Measurements from ENCODE around the gene EMC6.

- TF ChIP-seq REST (IDR thresholded peaks at IDR 0.05; ENCODE audit: insufficient read depth in 1 of 2, low read depth in 2 of 2, low read length in 2 of 2), result no peak
- no peak for TF ChIP-seq POLR2AphosphoS5 (IDR thresholded peaks at IDR 0.05; ENCODE audit: low read depth, low read length)
- no peak for TF ChIP-seq TAF1 (IDR thresholded peaks at IDR 0.05; ENCODE audit: borderline replicate concordance, insufficient read depth, low read length)
- TF ChIP-seq SIN3A (IDR thresholded peaks at IDR 0.05; ENCODE audit: borderline replicate concordance, insufficient read depth, low read length), result no peak
- TF ChIP-seq FOXP2 (optimal IDR thresholded peaks at IDR 0.05; ENCODE audit: borderline replicate concordance, extremely low read depth, extremely low read length, insufficient read depth), result no peak
Observed at GRCh38 chr17:3692346-3692745, 23.7 kb downstream of the EMC6 start.

Measured in PFSK-1 (cell line).